GM12872 (cell line): ENCODE measurements around the gene GDPD5.

Source experiments
- TF ChIP-seq, protein P1 (sequence below): IDR thresholded peaks from 3 replicates; pipeline ENCODE4 v1.5.1; 2011; ENCODE audit warnings: low read depth, mild to moderate bottlenecking, low read length, moderate library complexity; ENCODE audit not compliant: insufficient read depth

Gene GDPD5

DNA sequence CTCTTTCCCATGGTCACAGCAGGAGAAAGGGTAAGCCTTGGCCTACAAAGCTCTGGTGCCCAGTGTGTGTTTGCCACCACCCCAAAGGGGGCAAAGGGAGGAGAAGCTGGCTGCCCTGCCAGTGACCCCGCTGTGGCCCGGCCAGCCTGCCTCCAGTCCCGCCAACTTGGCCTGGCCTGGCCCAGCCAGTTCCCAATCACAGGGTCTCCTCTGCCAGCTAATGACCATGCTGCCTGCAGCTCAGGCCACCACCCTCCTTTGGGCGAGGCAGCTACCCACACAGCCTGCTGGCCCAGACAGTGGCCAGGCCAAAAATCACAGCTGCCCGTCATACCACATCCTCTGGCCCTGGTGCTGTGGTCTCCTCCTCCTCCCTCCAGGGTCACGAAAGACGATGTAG lies 5.1 kb downstream of the GDPD5 start:
- TF ChIP-seq, protein P1, sequence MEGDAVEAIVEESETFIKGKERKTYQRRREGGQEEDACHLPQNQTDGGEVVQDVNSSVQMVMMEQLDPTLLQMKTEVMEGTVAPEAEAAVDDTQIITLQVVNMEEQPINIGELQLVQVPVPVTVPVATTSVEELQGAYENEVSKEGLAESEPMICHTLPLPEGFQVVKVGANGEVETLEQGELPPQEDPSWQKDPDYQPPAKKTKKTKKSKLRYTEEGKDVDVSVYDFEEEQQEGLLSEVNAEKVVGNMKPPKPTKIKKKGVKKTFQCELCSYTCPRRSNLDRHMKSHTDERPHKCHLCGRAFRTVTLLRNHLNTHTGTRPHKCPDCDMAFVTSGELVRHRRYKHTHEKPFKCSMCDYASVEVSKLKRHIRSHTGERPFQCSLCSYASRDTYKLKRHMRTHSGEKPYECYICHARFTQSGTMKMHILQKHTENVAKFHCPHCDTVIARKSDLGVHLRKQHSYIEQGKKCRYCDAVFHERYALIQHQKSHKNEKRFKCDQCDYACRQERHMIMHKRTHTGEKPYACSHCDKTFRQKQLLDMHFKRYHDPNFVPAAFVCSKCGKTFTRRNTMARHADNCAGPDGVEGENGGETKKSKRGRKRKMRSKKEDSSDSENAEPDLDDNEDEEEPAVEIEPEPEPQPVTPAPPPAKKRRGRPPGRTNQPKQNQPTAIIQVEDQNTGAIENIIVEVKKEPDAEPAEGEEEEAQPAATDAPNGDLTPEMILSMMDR: no peak

DNA sequence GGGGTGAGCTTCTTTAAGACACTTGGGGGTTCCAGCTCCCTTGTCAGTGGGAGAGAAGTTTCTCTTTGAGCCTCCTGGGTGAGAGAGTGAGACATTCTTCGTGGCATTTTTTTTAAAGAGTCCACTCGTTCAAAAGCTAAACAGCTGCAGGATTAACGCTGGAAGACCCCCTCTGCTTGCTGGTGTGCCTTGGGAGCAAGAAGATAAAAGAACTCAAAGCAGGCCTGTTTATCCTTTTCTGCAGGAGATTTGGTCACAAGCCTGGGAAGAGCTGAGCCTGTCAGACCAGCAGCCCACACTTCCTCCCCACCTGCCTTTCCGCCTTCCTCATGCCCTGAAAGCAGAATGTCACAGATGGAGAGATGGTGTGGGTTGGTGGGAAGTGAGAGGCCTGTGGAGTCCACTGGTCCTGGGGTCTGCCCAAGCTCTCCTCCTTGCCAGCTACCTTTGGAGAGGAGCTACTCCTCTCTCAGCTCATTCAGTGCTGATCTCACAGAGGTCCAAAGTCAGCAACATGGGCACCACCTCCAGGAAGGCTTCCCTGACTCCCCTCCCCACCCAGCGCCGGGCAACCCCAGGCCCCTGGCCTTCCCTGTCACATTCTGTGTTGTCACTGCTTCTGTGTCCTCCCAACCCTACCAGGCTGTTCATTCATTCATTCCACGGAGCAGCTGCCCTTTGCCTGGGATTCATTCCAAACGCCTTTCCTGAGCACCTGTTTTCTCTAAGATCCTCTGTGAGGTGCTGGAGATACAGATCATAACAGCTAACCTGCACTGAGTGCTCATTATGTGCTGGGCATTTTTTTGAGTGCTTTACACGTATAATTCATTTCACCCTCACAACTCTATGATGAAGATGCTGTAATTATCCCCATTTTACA lies 6.7 kb downstream of the GDPD5 start:
- TF ChIP-seq, protein P1: no peak

DNA sequence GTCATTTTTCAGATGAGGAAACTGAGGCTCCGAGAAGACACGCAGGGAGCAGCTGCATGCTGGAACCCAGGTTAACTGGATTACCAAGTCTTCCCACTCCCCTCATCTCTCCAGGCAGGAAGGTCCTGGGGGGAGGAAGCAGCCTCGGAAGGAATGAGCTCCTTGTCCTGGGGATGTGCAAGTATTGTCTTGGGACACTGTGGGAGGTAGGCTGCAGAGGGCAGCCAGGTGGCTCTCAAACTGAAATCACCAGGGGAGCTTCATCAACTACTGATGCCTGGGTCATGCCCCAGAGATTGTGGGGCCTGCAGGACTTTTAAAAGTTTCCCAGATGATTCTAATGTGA lies 7.6 kb downstream of the GDPD5 start:
- TF ChIP-seq, protein P1: no peak

DNA sequence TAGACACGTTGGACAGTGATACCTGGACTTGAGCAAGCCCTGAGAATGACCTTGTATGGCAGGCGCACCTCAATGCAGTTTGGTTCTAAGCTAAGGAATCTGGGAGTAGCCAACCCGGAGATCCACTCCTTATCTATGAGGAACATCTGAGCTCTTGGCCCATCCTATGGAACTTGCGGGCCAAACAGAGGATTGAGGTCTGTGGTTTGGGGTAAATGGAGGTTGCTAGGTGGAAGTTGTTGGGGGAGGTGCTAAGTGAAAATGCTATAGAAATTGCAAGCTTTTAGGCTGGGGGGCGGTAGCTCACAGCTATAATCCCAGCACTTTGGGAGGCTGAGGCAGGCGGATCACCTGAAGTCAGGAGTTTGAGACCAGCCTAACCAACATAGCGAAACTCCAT lies 8.9 kb downstream of the GDPD5 start:
- TF ChIP-seq, protein P1: no peak

DNA sequence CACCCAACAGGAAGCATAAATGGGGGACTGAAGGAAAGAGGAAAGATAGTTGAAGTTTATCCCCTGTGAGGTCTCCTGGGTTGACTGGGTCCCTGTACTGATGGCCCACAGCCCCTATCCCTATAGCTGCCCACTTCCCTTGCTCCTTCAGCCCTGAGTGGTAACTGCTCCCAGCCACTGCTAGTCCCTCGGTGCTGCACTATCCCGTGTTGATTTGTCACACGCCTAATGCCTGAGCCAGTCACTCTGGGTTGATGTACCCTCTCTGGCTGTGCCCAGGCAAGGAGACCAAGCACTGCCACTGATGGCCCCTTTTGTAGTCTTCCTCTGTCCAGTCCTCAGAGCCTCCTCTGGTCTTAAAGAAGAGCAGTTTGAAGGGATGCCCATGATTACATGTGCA lies 9.6 kb downstream of the GDPD5 start:
- TF ChIP-seq, protein P1: no peak

DNA sequence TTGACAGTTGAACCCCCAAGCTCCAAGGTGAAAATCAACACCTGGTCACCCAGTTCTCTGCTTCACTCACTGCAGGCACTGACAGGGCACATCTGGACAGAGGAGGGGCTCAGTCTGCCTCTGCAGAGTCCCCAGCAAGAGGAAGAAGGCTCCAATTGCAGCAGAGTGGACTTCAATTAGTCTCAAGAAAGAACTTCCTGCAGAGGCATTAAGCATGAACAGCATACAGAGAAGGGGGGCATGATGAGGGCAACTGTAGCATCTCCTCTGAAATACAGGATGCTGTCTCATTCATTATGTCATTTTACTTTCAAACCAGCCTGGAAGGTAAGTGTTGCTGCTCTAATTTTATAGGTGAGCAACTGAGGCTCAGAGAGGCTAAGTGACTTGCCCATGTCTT lies 11.1 kb downstream of the GDPD5 start:
- TF ChIP-seq, protein P1: no peak

DNA sequence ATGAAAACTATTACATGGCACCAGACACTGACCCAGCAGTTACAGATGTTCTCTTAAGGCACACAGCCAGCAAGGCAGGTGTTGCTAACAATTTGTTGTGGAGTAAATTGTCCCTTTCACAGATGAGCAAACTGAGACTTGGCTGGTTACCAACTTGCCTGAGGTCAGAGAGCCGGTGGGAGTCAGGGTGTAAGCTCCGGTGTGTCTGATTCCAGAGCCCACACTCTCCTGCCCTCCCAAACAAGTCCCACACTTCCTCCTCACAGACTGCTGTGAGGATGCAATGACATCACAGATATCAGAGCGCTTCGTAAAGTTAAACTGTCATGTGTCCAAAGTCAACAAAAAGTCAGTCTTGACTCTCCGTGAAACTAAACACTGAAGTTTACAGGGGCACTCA lies 12.5 kb downstream of the GDPD5 start:
- TF ChIP-seq, protein P1: no peak
